GM18499 (cell line): ENCODE data around the gene MYCBPAP.

Source experiments
- ATAC-seq: cut with Tn5 transposase; IDR thresholded peaks from one replicate; pipeline ENCODE4 v1.9.1; 2021; ENCODE audit warnings: moderate number of reproducible peaks; ENCODE audit not compliant: insufficient read depth, unreplicated experiment

The MYCBPAP gene

DNA sequence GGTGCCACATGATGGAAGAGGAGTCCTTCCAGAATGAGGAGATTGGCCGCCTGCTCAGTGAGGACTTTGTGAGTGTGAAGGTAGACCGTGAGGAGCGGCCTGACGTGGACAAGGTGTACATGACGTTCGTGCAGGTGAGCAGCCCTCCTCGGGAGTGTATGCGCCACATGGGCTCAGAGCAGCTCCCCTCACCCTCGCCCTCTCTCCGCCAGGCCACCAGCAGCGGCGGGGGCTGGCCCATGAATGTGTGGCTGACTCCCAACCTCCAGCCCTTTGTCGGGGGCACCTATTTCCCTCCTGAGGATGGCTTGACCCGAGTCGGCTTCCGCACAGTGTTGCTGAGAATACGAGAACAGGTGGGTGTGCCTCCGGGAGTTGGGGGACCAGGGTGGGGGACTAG, 40.6 kb downstream of the MYCBPAP start:
- ATAC-seq, result no peak

DNA sequence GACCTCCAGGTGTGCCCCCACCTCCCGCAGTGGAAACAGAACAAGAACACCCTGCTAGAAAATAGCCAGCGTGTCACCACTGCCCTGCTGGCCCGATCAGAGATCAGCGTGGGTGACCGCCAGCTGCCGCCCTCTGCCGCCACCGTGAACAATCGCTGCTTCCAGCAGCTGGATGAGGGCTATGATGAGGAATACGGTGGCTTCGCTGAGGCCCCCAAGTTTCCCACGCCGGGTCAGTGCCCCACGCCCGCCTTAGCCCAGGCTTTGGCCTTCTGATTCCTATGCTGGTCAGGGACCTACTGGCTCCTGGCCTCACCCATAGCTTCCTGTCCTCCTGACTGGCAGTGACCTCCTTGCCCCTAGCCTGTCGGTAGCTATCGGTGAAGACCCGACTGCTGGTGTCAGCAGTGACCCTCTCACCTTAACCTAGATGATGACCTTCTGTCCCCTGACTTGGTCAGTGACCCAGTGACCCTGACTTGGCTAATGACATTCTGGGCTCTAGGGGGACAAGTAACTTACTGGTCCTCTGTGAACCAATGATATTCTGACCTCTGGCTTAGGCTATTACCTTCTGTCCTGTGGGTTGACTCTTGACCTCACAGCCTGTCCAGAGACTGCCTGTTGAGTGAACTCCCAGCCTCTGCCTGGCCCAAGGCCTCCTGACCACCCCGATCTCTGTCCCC, 41.2 kb downstream of the MYCBPAP start:
- ATAC-seq, result no peak

DNA sequence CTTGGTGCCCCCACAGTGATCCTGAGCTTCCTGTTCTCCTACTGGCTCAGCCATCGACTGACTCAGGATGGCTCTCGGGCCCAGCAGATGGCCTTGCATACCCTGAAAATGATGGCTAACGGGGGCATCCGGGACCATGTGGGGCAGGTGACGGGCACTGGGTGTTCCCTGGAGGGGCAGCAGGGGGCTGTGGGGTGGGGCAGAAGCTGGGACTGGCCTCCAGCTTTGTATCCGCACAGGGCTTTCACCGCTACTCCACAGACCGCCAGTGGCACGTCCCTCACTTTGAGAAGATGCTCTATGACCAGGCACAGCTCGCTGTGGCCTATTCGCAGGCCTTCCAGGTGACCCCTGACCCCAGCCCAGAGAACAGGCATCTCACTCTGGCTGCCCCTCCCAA, 41.7 kb downstream of the MYCBPAP start:
- ATAC-seq, result no peak

DNA sequence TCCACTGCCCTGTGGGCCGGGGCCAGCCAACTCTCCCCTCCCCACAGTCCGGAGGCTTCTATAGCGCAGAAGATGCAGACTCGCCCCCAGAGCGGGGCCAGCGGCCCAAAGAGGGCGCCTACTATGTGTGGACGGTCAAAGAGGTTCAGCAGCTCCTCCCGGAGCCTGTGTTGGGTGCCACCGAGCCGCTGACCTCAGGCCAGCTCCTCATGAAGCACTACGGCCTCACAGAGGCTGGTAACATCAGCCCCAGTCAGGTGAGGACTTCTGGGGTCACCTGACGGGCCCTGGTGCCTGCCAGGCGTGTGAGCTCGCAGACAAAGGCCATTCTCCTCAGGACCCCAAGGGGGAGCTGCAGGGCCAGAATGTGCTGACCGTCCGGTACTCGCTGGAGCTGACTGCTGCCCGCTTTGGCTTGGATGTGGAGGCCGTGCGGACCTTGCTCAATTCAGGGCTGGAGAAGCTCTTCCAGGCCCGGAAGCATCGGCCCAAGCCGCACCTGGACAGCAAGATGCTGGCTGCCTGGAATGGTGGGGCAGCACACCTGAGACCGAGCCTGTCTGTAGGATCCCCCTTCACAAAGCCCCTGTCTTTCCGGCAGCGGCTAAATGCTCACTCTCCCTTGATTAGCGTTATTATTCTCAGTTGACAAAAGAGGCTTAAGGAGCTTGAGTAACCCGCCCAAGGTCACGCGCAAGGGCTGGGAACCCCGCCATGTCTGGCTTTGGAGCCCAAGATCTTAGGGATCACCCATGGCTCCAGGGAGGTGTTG, 42.6 kb downstream of the MYCBPAP start:
- no peak for ATAC-seq

- ATAC-seq, result no peak
Observed at GRCh38 chr17:50551433-50551815, 43.2 kb downstream of the MYCBPAP start.

DNA sequence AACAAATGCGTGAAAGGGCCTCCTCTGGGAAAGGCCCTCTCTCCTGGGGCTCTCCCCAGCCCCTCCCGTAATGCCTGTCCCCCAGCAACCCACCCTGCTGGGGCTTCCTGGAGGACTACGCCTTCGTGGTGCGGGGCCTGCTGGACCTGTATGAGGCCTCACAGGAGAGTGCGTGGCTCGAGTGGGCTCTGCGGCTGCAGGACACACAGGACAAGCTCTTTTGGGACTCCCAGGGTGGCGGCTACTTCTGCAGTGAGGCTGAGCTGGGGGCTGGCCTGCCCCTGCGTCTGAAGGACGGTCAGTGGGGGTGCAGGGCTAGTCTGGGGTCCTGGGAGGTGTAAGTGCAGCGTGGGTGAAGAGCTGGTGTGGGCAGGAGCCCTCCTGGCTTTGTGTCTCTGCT, 43.6 kb downstream of the MYCBPAP start:
- ATAC-seq, result no peak

DNA sequence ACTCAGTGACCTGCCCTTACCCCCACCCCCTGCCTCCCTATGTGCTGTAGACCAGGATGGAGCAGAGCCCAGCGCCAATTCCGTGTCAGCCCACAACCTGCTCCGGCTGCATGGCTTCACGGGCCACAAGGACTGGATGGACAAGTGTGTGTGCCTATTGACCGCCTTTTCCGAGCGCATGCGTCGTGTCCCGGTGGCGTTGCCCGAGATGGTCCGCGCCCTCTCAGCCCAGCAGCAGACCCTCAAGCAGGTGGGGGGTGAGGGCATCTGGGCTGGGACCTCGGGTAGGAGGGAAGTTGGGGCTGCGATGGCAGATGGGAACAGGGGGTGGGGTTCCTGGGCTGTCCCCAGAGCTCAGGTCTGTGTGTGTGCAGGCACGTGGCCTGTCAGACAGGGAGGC, 46.0 kb downstream of the MYCBPAP start:
- ATAC-seq, result no peak

- no peak for ATAC-seq
Observed at GRCh38 chr17:50556803-50557202, 48.6 kb downstream of the MYCBPAP start.

GRCh38 chr17:50557630-50558029, 49.4 kb downstream of the MYCBPAP start:
- no peak for ATAC-seq

DNA sequence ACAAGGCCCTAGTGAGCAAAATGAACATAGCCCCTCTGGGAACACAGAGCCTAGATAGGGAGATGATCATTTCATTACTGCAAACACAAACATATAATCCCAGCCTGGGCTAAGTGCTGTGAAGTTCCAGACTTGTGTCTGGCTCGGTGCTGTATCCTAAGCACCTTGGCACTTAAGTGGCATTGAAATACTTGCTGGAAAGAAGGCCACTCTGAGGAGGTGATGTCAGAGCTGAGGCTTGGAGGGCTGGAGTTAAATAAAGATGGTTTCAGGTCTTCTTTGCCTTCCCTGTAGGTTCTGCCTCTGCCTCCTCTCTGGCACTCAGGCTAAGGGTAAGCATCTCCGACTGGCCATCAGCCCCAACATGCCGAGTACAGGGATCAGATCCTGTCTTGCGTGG, 49.9 kb downstream of the MYCBPAP start:
- ATAC-seq, result no peak

GRCh38 chr17:50558581-50558940, 50.3 kb downstream of the MYCBPAP start:
- no peak for ATAC-seq

DNA sequence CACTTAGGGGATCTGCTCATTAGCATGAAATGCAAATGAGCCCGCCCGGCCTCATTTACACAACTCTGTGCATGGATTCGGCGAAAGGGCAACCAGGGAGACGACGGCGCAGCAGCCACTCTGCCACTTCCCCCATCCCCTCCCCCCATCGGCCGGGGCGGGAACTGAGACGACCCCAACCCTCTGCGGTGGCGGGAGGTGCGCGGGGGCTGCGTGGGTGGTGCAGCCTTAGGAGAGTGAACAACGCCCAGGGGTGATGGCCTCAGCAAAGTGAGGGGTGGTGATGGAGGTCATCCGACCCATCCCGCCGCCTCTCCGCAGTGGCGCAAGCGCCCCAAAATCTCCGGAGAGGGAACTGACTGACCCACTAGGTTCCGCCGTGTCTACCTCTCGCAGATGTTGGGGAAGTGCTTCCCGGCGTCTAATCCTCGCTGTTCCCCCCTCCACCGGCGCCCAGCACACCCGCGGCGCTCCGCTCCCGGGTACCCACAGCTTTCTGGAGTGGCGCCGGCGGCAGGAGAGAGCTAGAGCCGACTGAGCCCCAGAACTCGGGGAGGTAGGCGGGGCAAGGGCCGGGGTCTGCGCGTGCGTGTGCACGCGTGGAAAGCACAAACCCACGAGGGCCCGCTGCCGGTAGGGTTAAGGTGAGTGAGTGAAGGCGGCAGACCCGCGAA, 50.8 kb downstream of the MYCBPAP start:
- ATAC-seq, result no peak

DNA sequence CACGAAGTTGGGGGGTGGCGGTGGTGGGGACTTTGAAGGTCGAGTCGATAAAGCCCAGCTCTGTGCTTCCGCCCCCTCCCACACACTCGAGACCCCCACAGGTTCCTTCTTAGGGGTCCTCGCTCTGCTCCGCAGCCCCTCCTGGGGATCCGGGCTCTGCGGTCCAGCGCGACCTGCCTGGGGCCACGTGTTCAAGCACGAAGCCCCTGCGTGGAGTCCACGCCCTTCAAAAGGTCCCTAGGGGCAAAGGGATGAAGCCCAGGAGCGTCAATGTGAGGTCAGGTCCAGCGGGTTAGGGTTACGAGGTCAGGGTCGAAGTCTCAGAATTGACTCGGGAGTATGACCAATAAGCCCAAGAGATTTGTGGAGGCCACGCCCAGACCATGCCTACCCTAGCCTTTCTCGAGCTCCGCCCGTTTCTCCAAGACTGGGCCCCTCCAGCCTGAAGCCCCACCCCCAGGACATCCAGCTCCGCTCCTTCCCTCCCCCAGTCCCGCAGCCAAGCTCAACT, 51.5 kb downstream of the MYCBPAP start:
- ATAC-seq, result no peak

- ATAC-seq, result peak; percentile 82
Observed at GRCh38 chr17:50560185-50560824, 52.1 kb downstream of the MYCBPAP start, which contains the start of gene CACNA1G. Gene CACNA1G, plus strand, starts transcription at chr17:50560715. Its CDS starts 745 bp downstream, at chr17:50561460.

GRCh38 chr17:50560931-50561745, 52.9 kb downstream of the MYCBPAP start:
- no peak for ATAC-seq

- no peak for ATAC-seq
Observed at GRCh38 chr17:50561746-50562141, 53.5 kb downstream of the MYCBPAP start.

GRCh38 chr17:50562242-50563091, 54.2 kb downstream of the MYCBPAP start:
- ATAC-seq, result no peak

DNA sequence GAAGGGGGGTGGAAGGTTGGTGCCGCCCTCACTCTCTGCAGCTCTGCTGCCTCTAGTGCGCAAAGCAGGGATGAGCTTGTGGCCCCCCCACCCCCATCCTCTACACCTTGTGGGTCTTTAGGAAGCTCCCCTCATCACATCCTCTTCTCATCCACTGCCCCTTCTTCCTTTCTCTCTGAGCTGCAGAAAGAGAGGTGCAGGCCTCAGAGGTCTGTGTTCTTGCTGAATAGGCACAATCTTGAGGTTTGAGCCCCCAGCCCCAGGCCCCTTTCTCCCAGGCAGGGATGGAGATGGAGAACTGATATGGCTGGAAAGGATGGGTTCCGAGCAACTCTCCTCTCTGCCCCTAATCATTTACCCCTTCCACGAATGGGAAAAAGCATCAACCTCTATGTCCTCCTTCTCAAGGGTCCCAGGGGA, 54.9 kb downstream of the MYCBPAP start:
- ATAC-seq, result no peak

- no peak for ATAC-seq
Observed at GRCh38 chr17:50564916-50565315, 56.7 kb downstream of the MYCBPAP start.
